Thyroid gland (tissue), 4 donors: ENCODE measurements around the gene CDC25C.

Source experiments
- CTCF ChIP-seq, 6 experiments: fragments of 200-600 bp in 3 of 6; fragments of 450-650 bp in 3 of 6; sonication (generic) in 3 of 6; IDR thresholded peaks; one replicate each; pipeline ENCODE4 v1.5.1; 2016 to 2019; ENCODE audit warnings: antibody characterized with exemption in 6 of 6, mild to moderate bottlenecking in 2 of 6, inconsistent platforms in 1 of 6, moderate library complexity in 1 of 6
- POLR2A ChIP-seq, 2 donors: fragments of 450-650 bp; IDR thresholded peaks; one replicate each; pipeline ENCODE4 v1.6.1; 2017; ENCODE audit warnings: antibody characterized with exemption in 2 of 2, mild to moderate bottlenecking in 2 of 2, moderate library complexity in 1 of 2

DNA sequence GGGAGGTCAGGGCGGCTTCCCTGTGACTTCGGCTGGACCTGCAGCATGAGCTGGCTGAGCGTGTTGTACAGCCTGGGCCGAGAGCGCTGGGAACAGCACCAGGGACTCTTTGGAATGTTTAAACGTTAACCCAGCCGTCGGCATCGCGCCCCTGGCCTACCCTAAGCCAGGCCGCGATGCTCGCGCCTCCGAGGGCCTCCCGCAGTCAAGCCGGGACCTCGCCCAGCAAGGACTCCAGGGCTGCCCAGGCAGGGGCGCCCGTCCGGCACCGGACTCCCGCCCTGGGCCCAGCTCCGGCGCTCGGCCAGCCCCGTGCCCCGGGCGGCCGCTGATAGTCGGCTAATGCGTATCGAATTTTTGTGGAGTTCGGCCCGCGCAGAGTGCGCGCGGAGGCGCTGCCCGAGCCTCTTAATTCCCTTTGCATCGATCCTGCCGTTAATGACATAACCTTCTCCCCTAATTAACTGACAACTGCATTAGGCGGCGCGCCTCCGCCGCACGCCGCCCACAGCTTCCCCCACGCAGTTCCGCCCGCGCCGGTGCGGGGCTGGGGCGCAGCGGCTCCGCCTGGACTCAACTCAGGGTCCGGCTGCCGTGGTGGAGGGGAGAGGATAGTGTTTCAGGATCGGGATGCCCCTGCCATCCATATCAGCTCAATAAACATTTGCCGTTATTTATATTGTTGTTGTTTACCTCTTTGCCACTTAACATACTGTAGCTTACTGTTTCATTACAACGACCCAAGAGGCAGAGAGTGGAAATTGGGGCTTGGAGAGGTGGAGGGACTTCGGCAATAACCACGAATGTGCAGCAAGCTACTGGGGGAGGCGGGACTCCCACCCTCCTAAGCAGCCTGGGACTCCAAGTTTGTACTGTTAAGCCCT is 89.7 kb downstream of the CDC25C start:
- no peak for TF ChIP-seq CTCF (IDR thresholded peaks at IDR 0.05)
- TF ChIP-seq POLR2A (IDR thresholded peaks at IDR 0.05), result no peak
